CD14-positive monocyte (primary cell): Measurements from ENCODE around the gene CPN1. TPM values are rescaled to one million over a fixed set of nuclear protein-coding genes. Genes with fewer than 3 reads are reported as not detected.

Experiments
- DNase-seq, 3 donors: peaks; one replicate each; pipeline ENCODE4 v3.0.0-alpha.2; 2011 to 2022
- H2AFZ ChIP-seq: 2 replicates; pipeline ENCODE4 v1.6.0; 2012; ENCODE audit warnings: mild to moderate bottlenecking, low read depth, low read length, inconsistent platforms; ENCODE audit not compliant: insufficient read depth, poor library complexity, severe bottlenecking
- H3K27ac ChIP-seq, 2 donors: 1 replicate in 1 of 2; 2 replicates in 1 of 2; pipeline ENCODE4 v1.5.1; 2012 to 2013; ENCODE audit warnings: low read length in 2 of 2, control low read depth in 1 of 2, inconsistent platforms in 1 of 2, low read depth in 1 of 2, mild to moderate bottlenecking in 1 of 2
- H3K27me3 ChIP-seq, 2 donors: one replicate each; pipeline versions ENCODE4 v1.6.0 to v1.6.1; 2011 to 2013; ENCODE audit warnings: low read length in 2 of 2; ENCODE audit not compliant: control insufficient read depth in 2 of 2, insufficient read depth in 2 of 2
- H3K36me3 ChIP-seq, 2 donors: replicated peaks in 1 of 2; 1 replicate in 1 of 2; 2 replicates in 1 of 2; pipeline versions ENCODE4 v1.5.1 to v1.6.1; 2012 to 2013; ENCODE audit warnings: low read length in 2 of 2, control low read depth in 1 of 2, inconsistent platforms in 1 of 2, mild to moderate bottlenecking in 1 of 2; ENCODE audit not compliant: insufficient read depth in 2 of 2, control insufficient read depth in 1 of 2
- H3K4me1 ChIP-seq, 2 donors: 1 replicate in 1 of 2; 2 replicates in 1 of 2; pipeline versions ENCODE4 v1.5.1 to v1.6.1; 2012 to 2013; ENCODE audit warnings: low read length in 2 of 2, control low read depth in 1 of 2, inconsistent platforms in 1 of 2, mild to moderate bottlenecking in 1 of 2, moderate library complexity in 1 of 2; ENCODE audit not compliant: insufficient read depth in 2 of 2, control insufficient read depth in 1 of 2
- H3K4me2 ChIP-seq: replicated peaks from 2 replicates; pipeline ENCODE3; 2012; ENCODE audit warnings: low read length, moderate library complexity, mild to moderate bottlenecking; ENCODE audit not compliant: poor library complexity, severe bottlenecking; ENCODE audit errors: extremely low read depth
- H3K4me3 ChIP-seq, 3 experiments: fragments of 200-600 bp in 1 of 3; sonication (generic) in 1 of 3; replicated peaks in 1 of 3; 1 replicate in 2 of 3; 2 replicates in 1 of 3; pipeline ENCODE4 v1.5.1; 2011 to 2013; ENCODE audit warnings: low read length in 3 of 3, mild to moderate bottlenecking in 3 of 3, control low read depth in 2 of 3, low read depth in 2 of 3, inconsistent platforms in 1 of 3, moderate library complexity in 1 of 3
- H3K79me2 ChIP-seq: 2 replicates; pipeline ENCODE4 v1.6.0; 2012; ENCODE audit warnings: mild to moderate bottlenecking, control low read depth, inconsistent platforms, low read length, moderate library complexity; ENCODE audit not compliant: insufficient read depth
- H3K9ac ChIP-seq: 2 replicates; pipeline ENCODE4 v1.6.0; 2017; ENCODE audit warnings: low read length, mild to moderate bottlenecking; ENCODE audit not compliant: insufficient read depth, poor library complexity, severe bottlenecking
- H3K9me3 ChIP-seq, 2 donors: replicated peaks in 1 of 2; 1 replicate in 1 of 2; 2 replicates in 1 of 2; pipeline versions ENCODE4 v1.5.1 to v1.6.1; 2012 to 2013; ENCODE audit warnings: low read length in 2 of 2, control low read depth in 1 of 2; ENCODE audit not compliant: control insufficient read depth in 1 of 2, insufficient read depth in 1 of 2
- H4K20me1 ChIP-seq: 2 replicates; pipeline ENCODE4 v1.6.0; 2012; ENCODE audit warnings: mild to moderate bottlenecking, low read length, control low read depth, moderate library complexity; ENCODE audit not compliant: insufficient read depth
- H3K27ac Mint-ChIP-seq, 7 donors: one replicate each; pipeline ENCODE4 v1.8.0; 2020; ENCODE audit warnings: mild to moderate bottlenecking in 7 of 7, mixed read lengths in 7 of 7, moderate library complexity in 6 of 7, inconsistent platforms in 2 of 7
- H3K27me3 Mint-ChIP-seq, 3 donors: one replicate each; pipeline ENCODE4 v1.8.0; 2021 to 2022; ENCODE audit warnings: low read depth in 3 of 3, mild to moderate bottlenecking in 3 of 3, mixed read lengths in 3 of 3, moderate library complexity in 3 of 3, inconsistent platforms in 1 of 3
- H3K36me3 Mint-ChIP-seq, 2 donors: one replicate each; pipeline ENCODE4 v1.8.0; 2020; ENCODE audit warnings: mixed read lengths in 2 of 2, inconsistent platforms in 1 of 2, mild to moderate bottlenecking in 1 of 2
- H3K4me1 Mint-ChIP-seq: one replicate; pipeline ENCODE4 v1.8.0; 2020; ENCODE audit warnings: mild to moderate bottlenecking, mixed read lengths
- H3K4me3 Mint-ChIP-seq, 2 donors: one replicate each; pipeline ENCODE4 v1.8.0; 2020; ENCODE audit warnings: mild to moderate bottlenecking in 2 of 2, mixed read lengths in 2 of 2, moderate library complexity in 1 of 2
- H3K9me3 Mint-ChIP-seq, 7 donors: one replicate each; pipeline ENCODE4 v1.8.0; 2020 to 2022; ENCODE audit warnings: mixed read lengths in 7 of 7, mild to moderate bottlenecking in 6 of 7, moderate library complexity in 6 of 7, inconsistent platforms in 2 of 7
- CTCF ChIP-seq: fragments of 200-600 bp; IDR thresholded peaks from one replicate; pipeline ENCODE4 v1.8.0; 2022; ENCODE audit warnings: antibody characterized with exemption, mild to moderate bottlenecking
- WGBS: methylation state at CpG from one replicate; pipeline ENCODE4 v1.1.5; 2013; ENCODE audit warnings: missing lambda C conversion rate; ENCODE audit not compliant: insufficient coverage; 5-methylcytosine and 5-hydroxymethylcytosine counted together
- intact Hi-C, 2 donors: fragments of 100-400 bp; cut with micrococcal nuclease; formaldehyde crosslinking; loops; one replicate each; pipeline versions ENCODE4 v1.15.0 to v1.15.1; 2023
- polyA plus RNA-seq, 3 donors: library from polyadenylated mRNA; depleted of rRNA in 1 of 3; unstranded in 2 of 3; stranded (reverse) in 1 of 3; fragments of 300-500 nt in 2 of 3; fragments of >200 nt in 1 of 3; fragmentation: Illumina TruSeq in 2 of 3; gene quantifications; 1 replicate in 2 of 3; 2 replicates in 1 of 3; pipeline ENCODE4 v1.2.3, GENCODE V29; 2012 to 2021

The CPN1 gene
- polyA plus RNA-seq, 3 donors, result not detected

GRCh38 chr10:100053686-100054460 lies 27.8 kb downstream of the CPN1 start:
- WGBS, result 80% methylated on average over 2 of the region's 6 CpGs
- Histone ChIP-seq H3K36me3 (no peaks in the 10 kb centered on the region), H3K79me2 (no peaks in the 10 kb centered on the region), H3K4me1 (no peaks in the 10 kb centered on the region), H3K9ac (no peak overlapping the region), H3K9me3 (no peaks in the 10 kb centered on the region), H2AFZ (no peak overlapping the region), H4K20me1 (no peaks in the 10 kb centered on the region), H3K4me3 (no peak overlapping the region), H3K27me3 (peaks cover 0 to 2% of the 10 kb centered on the region in 2 donors), H3K4me2 (no peak overlapping the region), H3K27ac (no peak overlapping the region)
- no peak for TF ChIP-seq CTCF
- H3K27ac Mint-ChIP-seq, result no peak overlapping the region
- peaks cover 3 to 10% (median 9%) of the 10 kb centered on the region in 3 donors for H3K27me3 Mint-ChIP-seq
- H3K4me3 Mint-ChIP-seq, result peak overlapping the region in 1 of 2 donors; percentile 9
- H3K36me3 Mint-ChIP-seq, result no peaks in the 10 kb centered on the region
- no peak for DNase-seq
- intact Hi-C loops, result no loop called here
- H3K9me3 Mint-ChIP-seq, result peaks cover 0 to 7% (median 4%) of the 10 kb centered on the region in 7 donors
- H3K4me1 Mint-ChIP-seq, result peaks cover 3% of the 10 kb centered on the region

GRCh38 chr10:100046021-100046486 lies 35.6 kb downstream of the CPN1 start:
- H3K27me3 ChIP-seq, result no peaks in the 10 kb centered on the region
- peak; percentile 67 to 72 (median 69) for DNase-seq
- peak overlapping the region; percentile 16 for H2AFZ ChIP-seq
- no peaks in the 10 kb centered on the region for H3K9me3 Mint-ChIP-seq
- H3K4me1 ChIP-seq, result no peaks in the 10 kb centered on the region
- H3K9me3 ChIP-seq, result no peaks in the 10 kb centered on the region
- H3K27ac Mint-ChIP-seq, result peak overlapping the region in 1 of 7 donors; percentile 35
- peaks cover 0 to 3% (median 1%) of the 10 kb centered on the region in 3 donors for H3K27me3 Mint-ChIP-seq
- 27% methylated on average over 6 of the region's 7 CpGs for WGBS
- peaks cover 2% of the 10 kb centered on the region for H3K4me1 Mint-ChIP-seq
- no peaks in the 10 kb centered on the region for H3K79me2 ChIP-seq
- no peak overlapping the region for H3K4me3 ChIP-seq
- H3K4me2 ChIP-seq, result no peak overlapping the region
- H3K9ac ChIP-seq, result no peak overlapping the region
- H3K27ac ChIP-seq, result no peak overlapping the region
- no peaks in the 10 kb centered on the region for H3K36me3 Mint-ChIP-seq
- no peaks in the 10 kb centered on the region for H4K20me1 ChIP-seq
- TF ChIP-seq CTCF, result peak; percentile 93
- H3K36me3 ChIP-seq, result no peaks in the 10 kb centered on the region
- intact Hi-C loops, result loop anchor here (1.0 to 2.0 kb wide), 2 partner anchors 199 to 200 kb away; no protein-coding TSS in a partner anchor
- no peak overlapping the region for H3K4me3 Mint-ChIP-seq
